ENCODE data around the gene MAPK1IP1L.
"Not testable (repeated sequence)": the region's sequence is repeated elsewhere in the genome, so short reads cannot be mapped to it uniquely, and the experiment has no call there.

The MAPK1IP1L gene

DNA sequence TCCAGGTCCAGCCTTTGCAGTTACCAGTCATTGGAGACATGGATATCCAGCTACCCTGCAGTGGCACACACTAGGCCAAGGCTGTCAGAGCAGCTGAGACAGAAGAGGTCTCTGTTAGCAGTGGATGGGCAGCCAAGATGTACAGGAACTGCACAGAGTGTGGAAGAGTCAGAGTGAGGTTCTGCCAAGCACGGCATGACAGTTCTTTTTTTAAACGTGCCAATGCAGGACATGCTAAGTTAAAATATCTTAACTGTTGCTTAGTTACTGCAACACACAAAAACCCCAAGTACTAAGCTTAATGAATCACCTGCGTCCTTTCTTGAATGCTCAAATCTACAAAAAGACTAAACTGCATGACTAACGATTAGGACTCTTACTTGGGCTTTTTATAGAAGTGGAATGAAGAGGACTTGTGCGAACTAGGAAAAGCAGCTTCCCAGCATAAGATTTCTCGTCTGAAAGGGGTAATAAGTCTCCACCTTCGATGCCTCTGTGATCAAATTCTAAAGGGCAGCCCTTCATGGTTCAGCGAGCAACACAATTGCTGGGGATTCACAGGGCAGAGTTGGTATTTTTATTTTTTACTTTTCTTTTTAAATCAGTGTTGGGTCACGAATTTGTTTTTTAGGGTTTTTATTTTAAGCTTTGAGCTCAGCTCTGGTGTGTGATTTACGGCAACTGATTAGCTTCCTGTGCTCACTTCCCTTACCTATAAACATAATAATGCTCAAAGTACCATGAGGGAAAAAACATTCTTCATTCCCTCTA lies 20.6 kb downstream of the MAPK1IP1L start:
- H3K9me3 Mint-ChIP-seq = no peaks in the 10 kb centered on the region
- peaks cover 38% of the 10 kb centered on the region for H3K4me1 Mint-ChIP-seq
- TF ChIP-seq, protein P1, sequence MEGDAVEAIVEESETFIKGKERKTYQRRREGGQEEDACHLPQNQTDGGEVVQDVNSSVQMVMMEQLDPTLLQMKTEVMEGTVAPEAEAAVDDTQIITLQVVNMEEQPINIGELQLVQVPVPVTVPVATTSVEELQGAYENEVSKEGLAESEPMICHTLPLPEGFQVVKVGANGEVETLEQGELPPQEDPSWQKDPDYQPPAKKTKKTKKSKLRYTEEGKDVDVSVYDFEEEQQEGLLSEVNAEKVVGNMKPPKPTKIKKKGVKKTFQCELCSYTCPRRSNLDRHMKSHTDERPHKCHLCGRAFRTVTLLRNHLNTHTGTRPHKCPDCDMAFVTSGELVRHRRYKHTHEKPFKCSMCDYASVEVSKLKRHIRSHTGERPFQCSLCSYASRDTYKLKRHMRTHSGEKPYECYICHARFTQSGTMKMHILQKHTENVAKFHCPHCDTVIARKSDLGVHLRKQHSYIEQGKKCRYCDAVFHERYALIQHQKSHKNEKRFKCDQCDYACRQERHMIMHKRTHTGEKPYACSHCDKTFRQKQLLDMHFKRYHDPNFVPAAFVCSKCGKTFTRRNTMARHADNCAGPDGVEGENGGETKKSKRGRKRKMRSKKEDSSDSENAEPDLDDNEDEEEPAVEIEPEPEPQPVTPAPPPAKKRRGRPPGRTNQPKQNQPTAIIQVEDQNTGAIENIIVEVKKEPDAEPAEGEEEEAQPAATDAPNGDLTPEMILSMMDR (IDR thresholded peaks at IDR 0.05) = no peak
- no peak overlapping the region for H3K4me3 Mint-ChIP-seq
- peaks cover 9% of the 10 kb centered on the region for H3K36me3 Mint-ChIP-seq (ENCODE audit: low read depth)
- peaks cover 3% of the 10 kb centered on the region for H3K27me3 Mint-ChIP-seq (ENCODE audit: low read depth, poor library complexity)
- DNase-seq = peak; percentile 12
- H3K27ac Mint-ChIP-seq = peak overlapping the region; percentile 89

DNA sequence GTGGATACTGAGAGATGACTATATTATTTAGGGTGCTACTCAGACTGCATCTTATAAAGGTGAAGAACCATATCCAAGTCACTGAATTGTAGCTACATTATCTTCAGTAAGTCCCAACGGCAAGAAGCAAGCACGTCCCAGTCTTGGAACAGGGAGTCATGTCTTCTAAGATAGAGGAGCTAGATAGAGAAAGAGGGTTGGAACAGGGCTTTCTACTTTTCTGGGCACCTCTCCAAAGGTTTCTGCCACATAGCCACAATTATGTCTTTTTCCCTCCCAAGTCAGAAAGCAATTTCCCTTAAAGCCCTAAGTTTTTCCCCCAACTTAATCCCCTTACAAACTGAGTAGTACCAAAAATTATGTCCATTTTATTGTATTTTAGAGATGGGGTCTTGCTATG lies 22.4 kb downstream of the MAPK1IP1L start:
- H3K9me3 Mint-ChIP-seq = no peaks in the 10 kb centered on the region
- DNase-seq = no peak
- no peaks in the 10 kb centered on the region for H3K36me3 Mint-ChIP-seq (ENCODE audit: low read depth)
- no peak overlapping the region for H3K27ac Mint-ChIP-seq
- no peak overlapping the region for H3K4me3 Mint-ChIP-seq
- peaks cover 44% of the 10 kb centered on the region for H3K4me1 Mint-ChIP-seq
- peaks cover 3% of the 10 kb centered on the region for H3K27me3 Mint-ChIP-seq (ENCODE audit: low read depth, poor library complexity)
- TF ChIP-seq, protein P1 (IDR thresholded peaks at IDR 0.05) = no peak

DNA sequence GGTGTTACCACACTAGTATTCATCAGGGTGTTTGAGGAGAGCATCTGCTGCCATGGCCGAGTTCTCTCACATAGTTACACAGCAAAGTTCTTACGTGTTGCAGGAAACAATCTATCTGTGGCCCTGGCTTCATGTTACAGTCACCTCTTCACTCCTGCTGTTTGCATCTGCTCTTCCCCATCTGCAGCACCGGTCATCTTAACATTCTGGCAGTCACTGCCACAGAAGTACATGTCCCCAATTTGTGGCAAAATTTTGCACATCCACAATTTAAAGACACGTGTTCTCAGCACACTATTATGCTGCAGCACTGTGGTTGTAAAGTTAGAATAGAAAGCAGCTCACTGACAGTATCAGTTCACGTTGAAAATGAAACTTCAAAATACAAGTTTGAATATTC lies 23.2 kb downstream of the MAPK1IP1L start:
- Mint-ChIP-seq H3K4me1 (peaks cover 44% of the 10 kb centered on the region), H3K4me3 (no peak overlapping the region), H3K9me3 (no peaks in the 10 kb centered on the region), H3K27me3 (ENCODE audit: low read depth, poor library complexity) (peaks cover 3% of the 10 kb centered on the region), H3K36me3 (ENCODE audit: low read depth) (no peaks in the 10 kb centered on the region), H3K27ac (no peak overlapping the region)
- TF ChIP-seq, protein P1 (IDR thresholded peaks at IDR 0.05) = no peak
- no peak for DNase-seq

DNA sequence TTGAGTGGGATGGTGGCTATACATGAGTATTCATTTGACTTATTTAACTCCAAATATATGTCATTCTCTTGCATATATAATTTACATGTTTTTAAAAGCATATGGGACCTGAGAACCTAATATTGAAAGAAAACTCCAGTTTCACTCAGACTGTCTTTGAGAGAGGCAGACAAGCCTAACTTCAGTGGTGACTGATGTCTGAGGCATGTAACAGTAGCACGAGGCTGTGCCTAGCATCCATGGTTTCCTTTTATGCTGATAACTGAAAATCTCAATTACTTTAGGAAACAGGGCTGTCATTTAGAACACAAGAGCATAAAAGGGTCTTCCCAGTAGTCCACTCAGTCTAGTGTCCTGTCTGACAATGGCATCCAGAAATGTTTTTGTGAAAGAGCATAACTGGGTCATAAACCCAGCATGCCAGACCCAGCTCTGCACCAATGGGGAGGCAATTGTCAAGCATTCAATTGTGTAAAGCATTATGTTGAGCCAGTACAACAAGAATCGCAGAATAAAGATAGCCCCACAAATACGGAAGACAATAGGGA lies 24.3 kb downstream of the MAPK1IP1L start:
- Mint-ChIP-seq H3K27ac (no peak overlapping the region), H3K9me3 (no peaks in the 10 kb centered on the region), H3K4me3 (no peak overlapping the region), H3K36me3 (ENCODE audit: low read depth) (no peaks in the 10 kb centered on the region), H3K4me1 (peaks cover 43% of the 10 kb centered on the region), H3K27me3 (ENCODE audit: low read depth, poor library complexity) (peaks cover 3% of the 10 kb centered on the region)
- DNase-seq = no peak
- TF ChIP-seq, protein P1 (IDR thresholded peaks at IDR 0.05) = no peak

DNA sequence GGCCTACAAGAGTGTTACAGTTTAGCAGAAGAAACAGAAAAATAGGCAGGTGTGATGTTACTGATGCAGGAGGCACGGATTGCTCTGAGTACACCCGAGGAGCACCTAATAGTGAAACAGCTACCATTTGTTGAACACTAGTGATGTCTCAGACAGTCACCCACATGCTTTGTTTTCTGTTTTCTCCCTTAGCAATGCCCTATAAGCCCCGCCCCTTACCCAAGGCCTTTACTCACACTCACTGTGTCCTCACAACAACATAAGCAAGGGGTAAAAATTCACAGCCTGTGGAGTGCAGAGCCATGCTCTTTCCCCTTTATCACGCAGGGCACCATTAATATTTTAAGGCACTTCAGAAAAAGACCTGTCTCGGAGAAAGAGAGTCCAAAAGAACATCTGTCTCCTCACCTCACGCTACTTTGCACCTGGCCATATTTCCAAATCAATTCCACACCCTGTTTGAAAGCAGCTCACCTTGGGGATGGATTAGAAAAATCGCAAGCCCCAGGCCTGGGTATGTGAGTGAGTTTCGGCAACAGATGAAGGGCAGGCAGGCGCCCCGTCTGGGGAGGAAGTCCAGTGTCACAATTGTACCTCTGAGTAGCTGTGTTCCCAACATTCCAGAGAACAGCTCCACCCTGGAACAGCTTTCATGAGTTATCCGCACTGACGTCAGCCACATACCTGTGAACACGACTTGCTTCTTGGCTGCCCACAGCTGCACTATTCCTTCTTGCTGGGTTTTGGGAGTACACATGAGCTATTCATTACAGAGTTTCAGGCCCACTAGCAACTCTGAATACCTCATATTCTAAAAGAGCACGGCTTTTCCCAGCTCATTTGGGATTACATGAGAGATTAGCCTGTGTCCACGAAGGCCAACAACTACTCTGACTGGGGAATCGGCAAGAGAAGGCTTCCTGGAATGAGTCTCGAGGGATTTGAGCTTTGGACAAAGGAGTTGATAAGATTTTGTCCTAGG lies 26.0 kb downstream of the MAPK1IP1L start:
- no peak for DNase-seq
- Mint-ChIP-seq H3K9me3 (no peaks in the 10 kb centered on the region), H3K36me3 (ENCODE audit: low read depth) (no peaks in the 10 kb centered on the region), H3K4me1 (peaks cover 26% of the 10 kb centered on the region), H3K4me3 (no peak overlapping the region), H3K27me3 (ENCODE audit: low read depth, poor library complexity) (peaks cover 3% of the 10 kb centered on the region), H3K27ac (peak overlapping the region; percentile 29)
- TF ChIP-seq, protein P1 (IDR thresholded peaks at IDR 0.05) = no peak

DNA sequence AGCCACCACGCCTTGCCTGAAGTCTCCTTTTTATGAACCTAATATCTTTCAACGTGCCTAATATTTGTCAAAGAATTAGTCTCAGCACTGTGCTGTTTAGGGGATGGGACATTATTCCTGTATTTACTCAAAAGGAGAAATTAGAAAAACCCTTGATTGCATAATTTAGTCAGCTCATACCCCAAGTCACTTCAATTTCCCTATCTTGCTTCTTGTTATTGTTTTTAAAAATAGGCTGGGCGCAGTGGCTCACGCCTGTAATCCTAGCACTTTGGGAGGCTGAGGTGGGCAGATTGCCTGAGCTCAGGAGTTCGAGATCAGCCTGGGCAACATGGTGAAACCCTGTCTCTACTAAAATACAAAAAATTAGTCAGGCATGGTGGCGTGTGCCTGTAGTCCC lies 28.5 kb downstream of the MAPK1IP1L start:
- H3K4me3 Mint-ChIP-seq; H3K36me3 Mint-ChIP-seq (ENCODE audit: low read depth): not testable (repeated sequence)

More for the DNA sequence above, 28.5 kb downstream of the MAPK1IP1L start:
- DNase-seq; H3K27ac Mint-ChIP-seq; H3K27me3 Mint-ChIP-seq (ENCODE audit: low read depth, poor library complexity); H3K9me3 Mint-ChIP-seq: not testable (repeated sequence)
- H3K4me1 Mint-ChIP-seq = peaks cover 12% of the 10 kb centered on the region

Data from nephron progenitor cell (in vitro differentiated cells).